ENCODE measurements around the gene TAGAP. TPM values are rescaled to one million over a fixed set of nuclear protein-coding genes. Genes with fewer than 3 reads are reported as not detected.

Gene TAGAP
- total and polyA plus RNA-seq, 9 of the 15 experiments (the other 6 are each of a cell fraction or from before 2014, with no cell fraction given) = 0.07 TPM; not detected in 8

DNA sequence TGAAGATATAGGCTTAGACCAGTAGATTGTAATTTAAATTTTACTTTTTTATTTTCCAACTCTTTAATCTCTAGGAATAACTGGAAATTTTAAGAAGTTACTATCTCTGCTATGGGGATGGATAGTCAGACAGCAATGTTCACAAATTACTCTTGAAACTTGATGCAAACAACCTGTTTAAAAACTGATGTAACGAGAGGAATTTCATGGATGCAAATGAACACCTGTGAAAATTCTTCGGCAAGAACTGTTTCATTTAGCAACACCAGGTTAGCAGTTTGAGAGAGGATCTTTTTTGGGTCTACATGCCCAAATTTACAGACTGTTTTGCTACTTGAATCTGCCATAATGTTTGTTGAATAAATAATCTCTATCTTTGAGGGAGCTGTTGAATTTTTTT, 24.8 kb downstream of the TAGAP start:
- Histone ChIP-seq H3K9me1 (ENCODE audit: control insufficient read depth, insufficient read depth, low read length) (no peaks in the 10 kb centered on the region), H3K27me3 (ENCODE audit: control insufficient read depth in 2 of 2, insufficient read depth in 2 of 2, low read length in 2 of 2) (peaks cover 0 to 10% of the 10 kb centered on the region in 2 experiments; a peak in 3 of 5 replicates), H3K4me2 (ENCODE audit: insufficient read depth, low read length) (no peak overlapping the region), H4K20me1 (replicated peaks; ENCODE audit: control insufficient read depth, insufficient read depth, low read length) (no peaks in the 10 kb centered on the region), H3K9me3 (replicated peaks; ENCODE audit: control insufficient read depth, insufficient read depth, low read depth, low read length) (no peaks in the 10 kb centered on the region; the same call in 1 of the 2 replicates), H3K36me3 (ENCODE audit: control insufficient read depth, insufficient read depth, low read length) (no peaks in the 10 kb centered on the region), H3K4me3 (no peak overlapping the region), H3K4me1 (replicated peaks in 1 of 2; ENCODE audit: control insufficient read depth in 2 of 2, insufficient read depth in 2 of 2, low read length in 2 of 2) (no peaks in the 10 kb centered on the region), H3K79me2 (ENCODE audit: control insufficient read depth, insufficient read depth, low read length) (no peaks in the 10 kb centered on the region), H3K9ac (ENCODE audit: insufficient read depth in 1 of 2, low read depth in 2 of 2, low read length in 2 of 2) (no peak overlapping the region), H2AFZ (ENCODE audit: low read depth, low read length) (no peak overlapping the region), H3K27ac (ENCODE audit: extremely low read depth, low read depth, low read length) (no peak overlapping the region)
- WGBS (ENCODE audit: insufficient coverage, low coverage, missing lambda C conversion rate) = 18% methylated on average over 2 of the region's 2 CpGs
- no peak for TF ChIP-seq ELF2 (CRISPR knock-in tag; IDR thresholded peaks at IDR 0.05)
- TF ChIP-seq NR2C1 (IDR thresholded peaks at IDR 0.05) = no peak
- no peak for TF ChIP-seq NR2C1 (tag; IDR thresholded peaks at IDR 0.05)
- TF ChIP-seq NUFIP1 (IDR thresholded peaks at IDR 0.05; ENCODE audit: partially characterized antibody) = no peak
- no peak for TF ChIP-seq PHF20 (IDR thresholded peaks at IDR 0.05; ENCODE audit: partially characterized antibody)
- no peak for TF ChIP-seq HDAC6 (IDR thresholded peaks at IDR 0.05; ENCODE audit: low read depth, low read length)
- no peak for TF ChIP-seq TBP (optimal IDR thresholded peaks at IDR 0.05; ENCODE audit: low read depth, low read length)
- TF ChIP-seq KDM2B (CRISPR knock-in tag; IDR thresholded peaks at IDR 0.05) = no peak
- no peak for TF ChIP-seq ZNF121 (CRISPR knock-in tag; conservative IDR thresholded peaks at IDR 0.05)
- no peak for TF ChIP-seq BCL6 (CRISPR knock-in tag; IDR thresholded peaks at IDR 0.05)
- POLR2A ChIA-PET = interaction anchor here (0.7 kb wide), 1 partner anchor 645 kb away, joined by 3 read pairs; no protein-coding TSS in a partner anchor
- FAIRE-seq (no peak), DNase-seq (ENCODE audit: extremely low read depth in 1 of 4, low spot score in 3 of 4) (no peak), ATAC-seq (no peak)
- CTCF ChIA-PET (ENCODE audit: low intra/inter-chr PET ratio) = no interaction called here
- in situ Hi-C loops (cut with MboI) (no loop called here), intact Hi-C loops (cut with micrococcal nuclease) (no loop called here)
- no TSS peak for BruUV-seq (replicated peaks)
